Peyer's patch (tissue), 4 donors: ENCODE measurements around the gene PRF1. TPM values are rescaled to one million over a fixed set of nuclear protein-coding genes. Genes with fewer than 3 reads are reported as not detected.
A peak's percentile ranks its signal among the peaks of the same experiment; 100 is the strongest.

ENCODE experiments used
- DNase-seq, 3 donors: peaks; one replicate each; pipeline ENCODE4 v3.0.0-alpha.2; 2017 to 2019
- H3K27ac ChIP-seq, 4 donors: fragments of 200-600 bp; sonication (generic); one replicate each; pipeline ENCODE4 v1.5.1; 2016 to 2019
- H3K27me3 ChIP-seq, 2 donors: fragments of 200-600 bp; sonication (generic); one replicate each; pipeline ENCODE4 v1.5.1; 2019
- H3K36me3 ChIP-seq, 3 donors: fragments of 200-600 bp; sonication (generic); one replicate each; pipeline ENCODE4 v1.5.1; 2016 to 2019
- H3K4me1 ChIP-seq, 4 donors: fragments of 200-600 bp; sonication (generic); one replicate each; pipeline ENCODE4 v1.5.1; 2016 to 2019
- H3K4me3 ChIP-seq, 4 donors: fragments of 200-600 bp; sonication (generic); 1 replicate in 3 of 4; 2 replicates in 1 of 4; pipeline ENCODE4 v1.5.1; 2016 to 2019; ENCODE audit warnings: mild to moderate bottlenecking in 1 of 4
- H3K9me3 ChIP-seq, 4 donors: fragments of 200-600 bp; sonication (generic); one replicate each; pipeline ENCODE4 v1.5.1; 2016 to 2019; ENCODE audit warnings: mild to moderate bottlenecking in 1 of 4
- CTCF ChIP-seq, 6 experiments: fragments of 450-650 bp in 4 of 6; fragments of 200-600 bp in 2 of 6; sonication (generic) in 1 of 6; IDR thresholded peaks; one replicate each; pipeline ENCODE4 v1.5.1; 2017 to 2019; ENCODE audit warnings: antibody characterized with exemption in 6 of 6, mild to moderate bottlenecking in 3 of 6, moderate library complexity in 1 of 6
- POLR2A ChIP-seq, 2 donors: fragments of 450-650 bp; IDR thresholded peaks; one replicate each; pipeline ENCODE4 v1.5.1; 2017; ENCODE audit warnings: antibody characterized with exemption in 2 of 2, mild to moderate bottlenecking in 2 of 2, moderate library complexity in 2 of 2
- total RNA-seq, 4 donors: library from RNA; depleted of rRNA; stranded (reverse); fragments of >200 nt; gene quantifications; one replicate each; pipeline ENCODE4 v1.1.0, GENCODE V29; 2016

The PRF1 gene
- total RNA-seq, 4 donors from 2014 or later, result 4.6 to 12.4 (median 6.3) TPM

GRCh38 chr10:70604106-70604505, 1.6 kb upstream of the PRF1 start:
- peak overlapping the region in 1 of 4 donors; percentile 64 for H3K27ac ChIP-seq

GRCh38 chr10:70603449-70603801, 884 bp upstream of the PRF1 start:
- peak overlapping the region; percentile 18 to 77 (median 58) for H3K27ac ChIP-seq
- TF ChIP-seq POLR2A (IDR thresholded peaks at IDR 0.05) (no peak), CTCF (IDR thresholded peaks at IDR 0.05) (no peak)
- H3K36me3 ChIP-seq, result no peaks in the 10 kb centered on the region
- no peak overlapping the region for H3K4me3 ChIP-seq
- H3K27me3 ChIP-seq, result no peaks in the 10 kb centered on the region
- H3K9me3 ChIP-seq, result no peaks in the 10 kb centered on the region
- H3K4me1 ChIP-seq, result no peaks in the 10 kb centered on the region
- DNase-seq, result no peak

More at GRCh38 chr10:70604106-70604505, 1.6 kb upstream of the PRF1 start:
- no peaks in the 10 kb centered on the region for H3K9me3 ChIP-seq
- TF ChIP-seq CTCF (IDR thresholded peaks at IDR 0.05), result no peak
- no peak for TF ChIP-seq POLR2A (IDR thresholded peaks at IDR 0.05)
- no peak overlapping the region for H3K4me3 ChIP-seq
- H3K4me1 ChIP-seq, result no peaks in the 10 kb centered on the region
- no peaks in the 10 kb centered on the region for H3K36me3 ChIP-seq
- no peaks in the 10 kb centered on the region for H3K27me3 ChIP-seq
- DNase-seq, result no peak

- Histone ChIP-seq H3K36me3 (no peaks in the 10 kb centered on the region), H3K4me3 (peak overlapping the region in 3 of 4 donors; percentile 25 to 31 (median 27)), H3K9me3 (no peaks in the 10 kb centered on the region), H3K27me3 (no peaks in the 10 kb centered on the region), H3K27ac (peak overlapping the region in 3 of 4 donors; percentile 32 to 77 (median 64)), H3K4me1 (no peaks in the 10 kb centered on the region)
- DNase-seq, result no peak
- TF ChIP-seq POLR2A (IDR thresholded peaks at IDR 0.05) (no peak), CTCF (IDR thresholded peaks at IDR 0.05) (no peak)
These were observed 795 bp downstream of the PRF1 start for GRCh38 chr10:70601746-70602145.

- Histone ChIP-seq H3K27ac (no peak overlapping the region), H3K9me3 (no peaks in the 10 kb centered on the region), H3K36me3 (no peaks in the 10 kb centered on the region), H3K4me1 (no peaks in the 10 kb centered on the region), H3K27me3 (no peaks in the 10 kb centered on the region), H3K4me3 (peak overlapping the region in 1 of 4 donors; percentile 31)
- peak in 1 of 3 donors; percentile 40 for DNase-seq
- TF ChIP-seq CTCF (IDR thresholded peaks at IDR 0.05) (no peak), POLR2A (IDR thresholded peaks at IDR 0.05) (no peak)
These were observed 1.8 kb downstream of the PRF1 start for GRCh38 chr10:70600512-70601395.

- H3K4me3 ChIP-seq, result no peak overlapping the region
- DNase-seq, result no peak
- TF ChIP-seq POLR2A (IDR thresholded peaks at IDR 0.05), result no peak
- no peak for TF ChIP-seq CTCF (IDR thresholded peaks at IDR 0.05)
These were observed 2.8 kb downstream of the PRF1 start for GRCh38 chr10:70599791-70600190.

More at GRCh38 chr10:70599791-70600190, 2.8 kb downstream of the PRF1 start:
- Histone ChIP-seq H3K36me3 (no peaks in the 10 kb centered on the region), H3K27me3 (no peaks in the 10 kb centered on the region), H3K27ac (no peak overlapping the region), H3K4me1 (no peaks in the 10 kb centered on the region), H3K9me3 (no peaks in the 10 kb centered on the region)
